NT2/D1 (cell line): Measurements from ENCODE around the gene ANK3.

ENCODE experiments used
- SUZ12 ChIP-seq: IDR thresholded peaks from 2 replicates; pipeline ENCODE4 v1.6.1; 2011; ENCODE audit not compliant: insufficient read length, insufficient read depth; ENCODE audit errors: extremely low read depth
- YY1 ChIP-seq: IDR thresholded peaks from 2 replicates; pipeline ENCODE4 v1.6.1; 2011; ENCODE audit not compliant: insufficient read length, insufficient read depth
- ZNF274 ChIP-seq: IDR thresholded peaks from 2 replicates; pipeline ENCODE4 v1.6.1; 2011; ENCODE audit warnings: mild to moderate bottlenecking, low read depth, low read length

DNA sequence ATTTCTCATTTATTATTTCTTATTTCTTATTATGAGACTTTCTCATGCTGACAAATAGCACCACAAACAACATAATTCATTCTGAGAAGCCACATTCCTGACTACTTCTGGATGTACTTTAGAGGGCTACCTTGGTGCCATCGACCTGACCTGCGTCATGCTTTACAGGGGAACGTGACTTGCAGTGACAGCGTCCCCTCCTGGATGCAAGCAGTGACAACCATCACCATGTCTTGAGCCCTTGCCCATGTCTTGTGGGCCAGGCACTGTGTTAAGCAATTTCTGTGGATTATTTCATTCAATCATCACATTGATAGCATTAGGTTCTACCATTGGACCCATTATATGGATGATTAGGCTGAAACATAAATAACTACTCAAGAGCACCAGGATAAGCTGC lies 137.0 kb downstream of the ANK3 start:
- TF ChIP-seq YY1 (no peak), ZNF274 (no peak), SUZ12 (no peak)
